Left lung (tissue), 10 donors: ENCODE data around the gene UACA. TPM values are rescaled to one million over a fixed set of nuclear protein-coding genes. Genes with fewer than 3 reads are reported as not detected.

Experiments used
- ATAC-seq: fragments of 200-7000 bp; cut with Tn5 transposase; one replicate; pipeline ENCODE4 v1.9.1; 2020; ENCODE audit warnings: moderate library complexity
- DNase-seq, 4 donors: peaks; one replicate each; pipeline ENCODE4 v3.0.0-alpha.2; 2013 to 2020
- H3K27ac ChIP-seq, 2 donors: fragments of 200-600 bp; sonication (generic) in 1 of 2; one replicate each; pipeline versions ENCODE4 v1.5.0 to v1.8.0; 2020 to 2021
- H3K27me3 ChIP-seq, 2 donors: fragments of 200-600 bp; sonication (generic) in 1 of 2; one replicate each; pipeline versions ENCODE4 v1.5.0 to v1.8.0; 2020 to 2021
- H3K36me3 ChIP-seq, 2 donors: fragments of 200-600 bp; sonication (generic) in 1 of 2; one replicate each; pipeline versions ENCODE4 v1.5.0 to v1.8.0; 2020 to 2021
- H3K4me1 ChIP-seq, 2 donors: fragments of 200-600 bp; one replicate each; pipeline ENCODE4 v1.8.0; 2021
- H3K4me3 ChIP-seq, 2 donors: fragments of 200-600 bp; sonication (generic) in 1 of 2; one replicate each; pipeline versions ENCODE4 v1.5.0 to v1.8.0; 2020 to 2021; ENCODE audit warnings: mild to moderate bottlenecking in 1 of 2
- H3K9me3 ChIP-seq, 2 donors: fragments of 200-600 bp; sonication (generic) in 1 of 2; one replicate each; pipeline versions ENCODE4 v1.5.0 to v1.8.0; 2020 to 2021
- intact Hi-C, 2 donors: fragments of 100-400 bp; cut with DNase I; formaldehyde crosslinking; loops; one replicate each; pipeline versions ENCODE4 v1.11.2 to v1.14.2; 2022
- polyA plus RNA-seq, 6 donors: library from polyadenylated mRNA; unstranded; fragments of 120-200 nt; gene quantifications; one replicate each; pipeline ENCODE4 v1.2.1, GENCODE V29; 2013; ENCODE audit not compliant: insufficient read length in 6 of 6
- total RNA-seq, 2 donors: library from RNA; stranded (reverse); fragmentation: NEBNext Ultra II Directional; extraction: Animal tissue kit (Norgen Biotek cat#: 25700); gene quantifications; one replicate each; pipeline ENCODE4 v1.2.1, GENCODE V29; 2021
- TF ChIP-seq, protein P1 (sequence below), 2 donors: fragments of 200-600 bp; sonication (generic) in 1 of 2; IDR thresholded peaks; one replicate each; pipeline versions ENCODE4 v1.5.0 to v1.8.0; 2021; ENCODE audit warnings: antibody characterized with exemption in 2 of 2
- donor health status: DM: no; HTN: yes; CAD: no.
- donor health status: DM: no; HTN: no; CAD: no.

Gene UACA
- total and polyA plus RNA-seq, 8 donors: 43.2 to 133 (median 121) TPM

DNA sequence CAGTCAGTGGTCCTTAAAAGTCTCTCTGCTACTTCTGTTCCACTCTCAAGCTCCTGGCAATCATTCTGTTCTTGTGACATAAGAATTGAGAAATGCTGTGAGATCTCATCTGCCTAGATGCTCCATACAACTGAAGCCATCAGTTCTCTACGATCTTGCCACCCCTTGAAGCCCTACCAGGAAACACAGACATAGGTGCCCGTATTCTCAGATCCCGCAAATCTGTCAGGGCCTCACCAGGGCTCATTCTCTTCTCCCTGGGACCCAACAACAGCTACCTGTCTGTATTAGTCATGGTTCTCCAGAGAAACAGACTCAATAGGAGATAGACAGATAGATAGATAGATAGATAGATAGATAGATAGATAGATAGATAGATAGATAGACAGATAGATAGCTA, 149.1 kb downstream of the UACA start:
- ATAC-seq (no peak), DNase-seq (no peak)
- Histone ChIP-seq H3K9me3 (no peaks in the 10 kb centered on the region), H3K27ac (no peak overlapping the region), H3K27me3 (no peaks in the 10 kb centered on the region), H3K36me3 (no peaks in the 10 kb centered on the region), H3K4me1 (no peaks in the 10 kb centered on the region), H3K4me3 (no peak overlapping the region)
- intact Hi-C loops: no loop called here
- TF ChIP-seq, protein P1, sequence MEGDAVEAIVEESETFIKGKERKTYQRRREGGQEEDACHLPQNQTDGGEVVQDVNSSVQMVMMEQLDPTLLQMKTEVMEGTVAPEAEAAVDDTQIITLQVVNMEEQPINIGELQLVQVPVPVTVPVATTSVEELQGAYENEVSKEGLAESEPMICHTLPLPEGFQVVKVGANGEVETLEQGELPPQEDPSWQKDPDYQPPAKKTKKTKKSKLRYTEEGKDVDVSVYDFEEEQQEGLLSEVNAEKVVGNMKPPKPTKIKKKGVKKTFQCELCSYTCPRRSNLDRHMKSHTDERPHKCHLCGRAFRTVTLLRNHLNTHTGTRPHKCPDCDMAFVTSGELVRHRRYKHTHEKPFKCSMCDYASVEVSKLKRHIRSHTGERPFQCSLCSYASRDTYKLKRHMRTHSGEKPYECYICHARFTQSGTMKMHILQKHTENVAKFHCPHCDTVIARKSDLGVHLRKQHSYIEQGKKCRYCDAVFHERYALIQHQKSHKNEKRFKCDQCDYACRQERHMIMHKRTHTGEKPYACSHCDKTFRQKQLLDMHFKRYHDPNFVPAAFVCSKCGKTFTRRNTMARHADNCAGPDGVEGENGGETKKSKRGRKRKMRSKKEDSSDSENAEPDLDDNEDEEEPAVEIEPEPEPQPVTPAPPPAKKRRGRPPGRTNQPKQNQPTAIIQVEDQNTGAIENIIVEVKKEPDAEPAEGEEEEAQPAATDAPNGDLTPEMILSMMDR (IDR thresholded peaks at IDR 0.05): no peak

DNA sequence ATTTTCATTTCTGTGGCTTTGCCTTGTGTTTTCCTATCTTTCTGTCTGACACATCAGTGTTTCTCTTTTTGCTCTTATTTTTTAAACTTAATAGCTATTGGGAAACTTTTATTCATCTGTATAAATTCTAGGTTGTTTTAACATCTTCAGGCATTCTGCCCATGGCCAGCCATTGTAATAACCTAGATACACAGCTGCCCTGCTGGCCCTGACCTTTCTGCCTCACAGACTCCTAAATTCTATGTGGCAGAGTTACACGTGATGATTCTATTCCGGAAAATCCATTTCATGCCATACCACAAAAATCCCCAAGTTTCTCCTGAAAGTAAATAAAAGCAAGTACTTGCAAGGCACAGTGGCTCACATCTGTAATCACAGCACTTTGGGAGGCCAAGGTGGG, 150.1 kb downstream of the UACA start:
- TF ChIP-seq, protein P1 (IDR thresholded peaks at IDR 0.05): no peak
- Histone ChIP-seq H3K36me3 (no peaks in the 10 kb centered on the region), H3K9me3 (no peaks in the 10 kb centered on the region), H3K27ac (no peak overlapping the region), H3K27me3 (no peaks in the 10 kb centered on the region), H3K4me1 (no peaks in the 10 kb centered on the region), H3K4me3 (no peak overlapping the region)
- no peak for ATAC-seq
- DNase-seq: no peak
- intact Hi-C loops: no loop called here

DNA sequence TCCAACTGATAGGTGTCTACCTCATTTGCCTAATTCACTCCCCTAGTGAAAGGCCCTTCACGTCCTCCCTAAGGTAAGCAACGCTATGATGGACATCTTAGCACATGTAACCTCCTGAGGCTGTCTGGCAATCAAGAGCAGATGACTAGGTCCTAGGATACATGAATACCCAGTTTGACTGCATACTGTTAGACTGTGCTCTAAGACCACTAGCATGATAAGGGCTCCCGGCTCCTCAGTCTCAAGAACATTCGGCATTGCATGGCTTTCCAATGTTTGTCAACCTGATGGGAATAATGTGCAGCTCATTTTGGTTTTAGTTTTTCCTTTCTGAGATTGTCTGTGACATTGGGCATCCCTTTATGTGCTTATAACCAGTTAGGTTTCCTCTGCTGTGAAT, 152.1 kb downstream of the UACA start:
- Histone ChIP-seq H3K36me3 (no peaks in the 10 kb centered on the region), H3K27me3 (no peaks in the 10 kb centered on the region), H3K9me3 (no peaks in the 10 kb centered on the region), H3K4me3 (no peak overlapping the region), H3K4me1 (no peaks in the 10 kb centered on the region), H3K27ac (no peak overlapping the region)
- DNase-seq (no peak), ATAC-seq (no peak)
- TF ChIP-seq, protein P1 (IDR thresholded peaks at IDR 0.05): no peak
- intact Hi-C loops: no loop called here

DNA sequence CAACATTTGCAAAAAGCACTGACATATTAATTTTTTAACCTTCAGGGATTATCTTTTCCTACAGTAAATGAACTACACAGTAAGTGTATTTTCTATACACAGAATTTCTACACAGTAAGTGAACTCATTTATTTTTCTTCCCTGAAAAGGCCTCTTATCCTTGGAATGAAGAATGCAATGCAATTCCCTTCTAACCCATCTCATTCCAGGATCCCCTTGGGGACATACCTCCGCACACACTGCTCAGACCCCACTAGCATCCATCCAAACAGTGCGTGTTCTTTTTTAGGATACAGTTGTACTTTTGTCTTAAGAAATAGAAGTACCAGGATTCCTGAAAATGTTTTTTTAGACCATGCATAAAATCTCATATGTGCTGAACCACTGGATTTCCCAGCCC, 152.8 kb downstream of the UACA start:
- H3K36me3 ChIP-seq: no peaks in the 10 kb centered on the region
- no peaks in the 10 kb centered on the region for H3K27me3 ChIP-seq
- no peaks in the 10 kb centered on the region for H3K4me1 ChIP-seq
- intact Hi-C loops: no loop called here
- H3K9me3 ChIP-seq: no peaks in the 10 kb centered on the region
- TF ChIP-seq, protein P1 (IDR thresholded peaks at IDR 0.05): no peak
- H3K4me3 ChIP-seq: no peak overlapping the region
- ATAC-seq (no peak), DNase-seq (no peak)
- H3K27ac ChIP-seq: no peak overlapping the region

DNA sequence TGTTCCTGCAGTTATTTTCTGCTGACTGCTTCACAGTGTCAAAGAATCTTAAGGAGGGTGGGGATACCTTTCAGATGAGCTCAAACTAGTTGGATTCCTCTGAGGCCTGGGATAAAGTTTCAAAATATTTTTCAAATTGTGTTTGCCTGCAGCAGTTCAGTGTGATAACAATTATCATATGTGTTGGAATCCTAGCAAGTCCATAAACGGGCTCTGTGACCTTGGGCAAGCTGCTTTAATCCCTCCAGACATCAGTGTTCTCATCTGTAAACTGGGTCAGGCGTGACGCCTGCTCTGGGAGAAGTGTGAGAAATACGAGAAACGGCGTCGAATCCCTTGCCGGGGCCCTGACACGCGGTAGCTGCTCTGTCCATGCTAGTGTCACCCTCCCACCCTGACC, 153.5 kb downstream of the UACA start:
- Histone ChIP-seq H3K4me1 (peaks cover 3 to 4% of the 10 kb centered on the region in 2 donors), H3K4me3 (no peak overlapping the region), H3K27me3 (no peaks in the 10 kb centered on the region), H3K9me3 (no peaks in the 10 kb centered on the region), H3K36me3 (no peaks in the 10 kb centered on the region), H3K27ac (no peak overlapping the region)
- intact Hi-C loops: no loop called here
- DNase-seq (no peak), ATAC-seq (no peak)
- TF ChIP-seq, protein P1 (IDR thresholded peaks at IDR 0.05): no peak
